Activated naive CD4-positive, alpha-beta T cell treated with anti-CD3 and anti-CD28 coated beads, Interleukin-2, amount 50 U/mL, for 24 hours (primary cell): Measurements from ENCODE around the gene SYNCRIP.
"Not testable (repeated sequence)": the region's sequence is repeated elsewhere in the genome, so short reads cannot be mapped to it uniquely, and the experiment has no call there.

Experiments used
- H3K27ac Mint-ChIP-seq: one replicate; pipeline ENCODE4 v1.8.0; 2021; ENCODE audit warnings: mild to moderate bottlenecking, mixed read lengths
- H3K27me3 Mint-ChIP-seq: one replicate; pipeline ENCODE4 v1.8.0; 2021; ENCODE audit warnings: mixed read lengths
- H3K36me3 Mint-ChIP-seq: one replicate; pipeline ENCODE4 v1.8.0; 2021; ENCODE audit warnings: mixed read lengths
- H3K4me1 Mint-ChIP-seq: one replicate; pipeline ENCODE4 v1.8.0; 2021; ENCODE audit warnings: mixed read lengths
- H3K4me3 Mint-ChIP-seq: one replicate; pipeline ENCODE4 v1.8.0; 2021; ENCODE audit warnings: mild to moderate bottlenecking, mixed read lengths
- H3K9me3 Mint-ChIP-seq: one replicate; pipeline ENCODE4 v1.8.0; 2021; ENCODE audit warnings: mixed read lengths

The SYNCRIP gene

GRCh38 chr6:85591207-85591606, 51.5 kb downstream of the SYNCRIP start:
- peaks cover 15% of the 10 kb centered on the region for H3K36me3 Mint-ChIP-seq
- no peaks in the 10 kb centered on the region for H3K9me3 Mint-ChIP-seq
- H3K4me1 Mint-ChIP-seq = peaks cover 62% of the 10 kb centered on the region
- H3K27me3 Mint-ChIP-seq = no peaks in the 10 kb centered on the region
- H3K27ac Mint-ChIP-seq = no peak overlapping the region
- H3K4me3 Mint-ChIP-seq = peak overlapping the region; percentile 44

DNA sequence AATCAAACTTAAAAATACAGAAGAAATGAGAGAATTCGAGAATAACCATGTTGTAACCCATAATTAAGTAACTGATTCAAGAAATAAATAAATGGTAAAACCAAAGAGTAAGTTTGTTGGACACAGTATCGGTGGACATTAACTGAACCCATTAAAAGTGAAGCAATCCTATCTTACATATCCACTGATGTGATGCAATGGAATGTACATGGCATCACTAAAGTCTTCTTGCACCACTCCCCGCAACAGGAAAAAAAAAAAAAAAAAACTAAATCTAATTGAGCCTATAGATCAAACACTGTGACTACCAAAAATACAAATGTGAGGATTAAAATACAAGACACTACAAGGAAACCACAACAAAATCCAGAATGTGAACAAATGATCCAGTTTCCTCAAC, 56.9 kb downstream of the SYNCRIP start:
- H3K4me1 Mint-ChIP-seq = peaks cover 70% of the 10 kb centered on the region
- H3K4me3 Mint-ChIP-seq = no peak overlapping the region
- peaks cover 52% of the 10 kb centered on the region for H3K36me3 Mint-ChIP-seq
- no peaks in the 10 kb centered on the region for H3K27me3 Mint-ChIP-seq
- no peak overlapping the region for H3K27ac Mint-ChIP-seq
- H3K9me3 Mint-ChIP-seq = peaks cover 5% of the 10 kb centered on the region

- H3K27me3 Mint-ChIP-seq, H3K27ac Mint-ChIP-seq, H3K9me3 Mint-ChIP-seq, H3K4me3 Mint-ChIP-seq: not testable (repeated sequence)
- H3K4me1 Mint-ChIP-seq = peaks cover 65% of the 10 kb centered on the region
- peaks cover 48% of the 10 kb centered on the region for H3K36me3 Mint-ChIP-seq
Observed at GRCh38 chr6:85582832-85583231, 59.9 kb downstream of the SYNCRIP start.

- no peak overlapping the region for H3K4me3 Mint-ChIP-seq
- peaks cover 59% of the 10 kb centered on the region for H3K4me1 Mint-ChIP-seq
- no peaks in the 10 kb centered on the region for H3K27me3 Mint-ChIP-seq
- H3K27ac Mint-ChIP-seq = no peak overlapping the region
- H3K36me3 Mint-ChIP-seq = peaks cover 42% of the 10 kb centered on the region
- H3K9me3 Mint-ChIP-seq = peaks cover 5% of the 10 kb centered on the region
Observed at GRCh38 chr6:85581572-85581971, 61.1 kb downstream of the SYNCRIP start.

DNA sequence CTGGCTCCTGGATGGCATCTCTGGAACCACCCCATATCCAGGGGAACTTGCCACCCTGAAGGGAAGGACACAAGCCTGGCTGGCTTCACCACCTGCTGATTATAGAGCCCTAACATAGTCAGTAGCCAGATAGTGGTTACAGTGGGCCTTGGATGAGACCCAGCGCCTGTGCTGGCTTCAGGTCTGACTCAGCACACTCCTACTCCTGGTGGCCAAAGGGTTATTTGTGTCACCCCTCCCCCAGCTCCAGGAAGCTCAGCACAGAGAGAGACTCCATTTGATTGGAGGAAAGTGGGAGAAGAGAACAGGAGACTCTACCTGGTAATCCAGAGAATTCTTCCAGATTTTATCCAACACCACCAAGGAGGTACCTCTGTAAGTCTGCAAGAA, 61.8 kb downstream of the SYNCRIP start:
- Mint-ChIP-seq H3K4me1 (peaks cover 56% of the 10 kb centered on the region), H3K9me3 (peaks cover 5% of the 10 kb centered on the region), H3K27ac (no peak overlapping the region), H3K4me3 (no peak overlapping the region), H3K27me3 (no peaks in the 10 kb centered on the region), H3K36me3 (peaks cover 38% of the 10 kb centered on the region)

- Mint-ChIP-seq H3K36me3 (peaks cover 36% of the 10 kb centered on the region), H3K27me3 (no peaks in the 10 kb centered on the region), H3K9me3 (peaks cover 5% of the 10 kb centered on the region), H3K4me3 (no peak overlapping the region), H3K27ac (peak overlapping the region; percentile 19), H3K4me1 (peaks cover 55% of the 10 kb centered on the region)
Observed at GRCh38 chr6:85580118-85580877, 62.4 kb downstream of the SYNCRIP start.

GRCh38 chr6:85579581-85579980, 63.1 kb downstream of the SYNCRIP start:
- Mint-ChIP-seq H3K27ac (no peak overlapping the region), H3K9me3 (peaks cover 5% of the 10 kb centered on the region), H3K4me3 (no peak overlapping the region), H3K4me1 (peaks cover 55% of the 10 kb centered on the region), H3K27me3 (no peaks in the 10 kb centered on the region), H3K36me3 (peaks cover 31% of the 10 kb centered on the region)

DNA sequence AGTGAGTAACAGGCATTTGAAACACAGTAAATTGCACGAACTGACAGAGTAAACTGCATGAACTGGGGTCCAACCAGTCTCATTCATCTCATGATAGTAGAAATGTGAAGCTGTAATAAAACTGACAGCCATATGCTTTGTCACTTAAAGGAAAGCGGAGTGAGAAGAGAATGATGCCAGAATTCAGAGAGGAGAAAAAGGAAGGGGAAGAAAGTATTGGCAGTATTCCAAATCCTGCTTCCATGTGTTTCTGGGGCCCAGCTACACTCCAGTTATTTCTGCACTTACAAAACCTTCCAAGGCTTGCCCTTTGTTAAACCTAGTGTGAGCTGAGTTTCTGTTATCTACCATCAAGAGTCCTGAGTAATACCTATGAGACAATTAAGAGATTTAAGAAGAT, 66.2 kb downstream of the SYNCRIP start:
- Mint-ChIP-seq H3K4me3 (no peak overlapping the region), H3K4me1 (peaks cover 35% of the 10 kb centered on the region), H3K36me3 (peaks cover 7% of the 10 kb centered on the region), H3K27ac (no peak overlapping the region), H3K9me3 (no peaks in the 10 kb centered on the region), H3K27me3 (no peaks in the 10 kb centered on the region)

GRCh38 chr6:85574932-85575598, 67.6 kb downstream of the SYNCRIP start:
- Mint-ChIP-seq H3K27me3 (no peaks in the 10 kb centered on the region), H3K4me1 (peaks cover 23% of the 10 kb centered on the region), H3K27ac (no peak overlapping the region), H3K36me3 (peaks cover 4% of the 10 kb centered on the region), H3K4me3 (no peak overlapping the region), H3K9me3 (no peaks in the 10 kb centered on the region)

DNA sequence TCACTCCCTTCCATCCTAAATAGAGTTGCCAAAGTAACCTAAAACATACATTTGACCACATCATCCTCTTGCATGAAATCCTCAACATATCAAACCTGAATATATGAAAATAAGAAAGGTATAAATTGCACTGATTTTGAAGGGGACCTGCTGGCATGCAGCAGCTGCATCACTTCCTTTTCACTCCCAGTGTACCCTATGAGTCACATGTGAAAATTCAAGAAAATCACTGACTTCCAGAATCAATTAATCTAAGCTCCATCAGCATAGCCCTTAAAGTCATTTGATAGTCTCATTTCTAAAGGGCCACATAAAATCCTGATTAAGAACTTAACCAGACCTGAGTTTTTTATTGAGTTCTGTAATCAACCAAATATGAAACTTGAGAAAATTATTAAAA, 73.4 kb downstream of the SYNCRIP start:
- H3K4me1 Mint-ChIP-seq = peaks cover 12% of the 10 kb centered on the region
- no peak overlapping the region for H3K27ac Mint-ChIP-seq
- no peak overlapping the region for H3K4me3 Mint-ChIP-seq
- H3K27me3 Mint-ChIP-seq = no peaks in the 10 kb centered on the region
- peaks cover 12% of the 10 kb centered on the region for H3K36me3 Mint-ChIP-seq
- H3K9me3 Mint-ChIP-seq = no peaks in the 10 kb centered on the region

DNA sequence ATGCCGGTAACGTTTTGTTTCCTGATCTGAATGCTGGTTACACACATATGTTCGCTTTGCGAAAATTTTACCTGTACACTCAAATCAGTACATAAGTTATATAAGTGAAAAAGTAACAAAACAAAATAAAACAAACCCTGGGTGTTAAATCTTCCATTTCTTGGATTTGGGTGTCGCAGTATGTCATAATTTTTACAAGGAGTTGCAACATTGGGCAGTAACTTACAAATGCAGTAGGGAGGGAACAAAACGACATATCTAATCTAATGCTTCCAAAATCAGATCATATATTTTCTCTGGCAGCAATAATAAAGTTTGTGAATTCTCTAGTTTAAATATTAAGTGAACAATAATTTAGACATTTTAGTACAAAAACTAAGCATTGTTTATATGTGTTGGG, 74.3 kb downstream of the SYNCRIP start:
- Mint-ChIP-seq H3K4me3 (no peak overlapping the region), H3K36me3 (peaks cover 15% of the 10 kb centered on the region), H3K27me3 (no peaks in the 10 kb centered on the region), H3K27ac (no peak overlapping the region), H3K4me1 (peaks cover 12% of the 10 kb centered on the region), H3K9me3 (no peaks in the 10 kb centered on the region)

DNA sequence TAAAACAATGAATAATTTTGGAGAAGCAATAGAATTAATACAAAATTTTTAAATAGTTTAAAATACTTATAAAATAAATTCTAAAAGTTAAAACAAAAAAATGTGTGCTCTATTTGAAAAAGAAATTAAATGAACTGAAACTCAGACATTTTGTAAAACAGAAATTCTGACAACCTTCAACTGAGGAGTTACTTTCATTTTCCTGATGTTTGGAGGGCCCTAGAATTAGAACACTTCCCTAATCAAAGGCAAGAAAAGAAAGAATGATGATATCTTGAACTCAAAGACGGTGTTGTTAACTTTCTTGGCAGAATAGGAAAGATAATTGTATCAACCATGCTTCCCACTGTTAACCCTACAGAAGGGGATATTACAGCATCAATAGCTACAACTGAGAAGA, 77.0 kb downstream of the SYNCRIP start:
- Mint-ChIP-seq H3K36me3 (peaks cover 12% of the 10 kb centered on the region), H3K9me3 (no peaks in the 10 kb centered on the region), H3K4me3 (no peak overlapping the region), H3K4me1 (peaks cover 12% of the 10 kb centered on the region), H3K27me3 (no peaks in the 10 kb centered on the region), H3K27ac (no peak overlapping the region)

GRCh38 chr6:85564223-85564622, 78.5 kb downstream of the SYNCRIP start:
- H3K9me3 Mint-ChIP-seq, H3K4me1 Mint-ChIP-seq, H3K27me3 Mint-ChIP-seq, H3K27ac Mint-ChIP-seq, H3K4me3 Mint-ChIP-seq: not testable (repeated sequence)
- peaks cover 12% of the 10 kb centered on the region for H3K36me3 Mint-ChIP-seq
